HG03442 (cell line): ENCODE data around the gene SLC6A8.

Experiments
- ATAC-seq: cut with Tn5 transposase; IDR thresholded peaks from one replicate; pipeline ENCODE4 v1.9.1; 2021; ENCODE audit warnings: mild to moderate bottlenecking, moderate library complexity; ENCODE audit not compliant: unreplicated experiment

The SLC6A8 gene

GRCh38 chrX:153687121-153688039 lies at the start of gene SLC6A8:
Gene SLC6A8 (plus strand): TSS chrX:153687926. CDS start chrX:153688575, 649 bp downstream.
- ATAC-seq, result no peak

- ATAC-seq, result no peak
Measured at GRCh38 chrX:153638041-153638371, 49.7 kb upstream of the SLC6A8 start.

GRCh38 chrX:153638436-153639176 lies 49.1 kb upstream of the SLC6A8 start:
- ATAC-seq, result no peak

DNA sequence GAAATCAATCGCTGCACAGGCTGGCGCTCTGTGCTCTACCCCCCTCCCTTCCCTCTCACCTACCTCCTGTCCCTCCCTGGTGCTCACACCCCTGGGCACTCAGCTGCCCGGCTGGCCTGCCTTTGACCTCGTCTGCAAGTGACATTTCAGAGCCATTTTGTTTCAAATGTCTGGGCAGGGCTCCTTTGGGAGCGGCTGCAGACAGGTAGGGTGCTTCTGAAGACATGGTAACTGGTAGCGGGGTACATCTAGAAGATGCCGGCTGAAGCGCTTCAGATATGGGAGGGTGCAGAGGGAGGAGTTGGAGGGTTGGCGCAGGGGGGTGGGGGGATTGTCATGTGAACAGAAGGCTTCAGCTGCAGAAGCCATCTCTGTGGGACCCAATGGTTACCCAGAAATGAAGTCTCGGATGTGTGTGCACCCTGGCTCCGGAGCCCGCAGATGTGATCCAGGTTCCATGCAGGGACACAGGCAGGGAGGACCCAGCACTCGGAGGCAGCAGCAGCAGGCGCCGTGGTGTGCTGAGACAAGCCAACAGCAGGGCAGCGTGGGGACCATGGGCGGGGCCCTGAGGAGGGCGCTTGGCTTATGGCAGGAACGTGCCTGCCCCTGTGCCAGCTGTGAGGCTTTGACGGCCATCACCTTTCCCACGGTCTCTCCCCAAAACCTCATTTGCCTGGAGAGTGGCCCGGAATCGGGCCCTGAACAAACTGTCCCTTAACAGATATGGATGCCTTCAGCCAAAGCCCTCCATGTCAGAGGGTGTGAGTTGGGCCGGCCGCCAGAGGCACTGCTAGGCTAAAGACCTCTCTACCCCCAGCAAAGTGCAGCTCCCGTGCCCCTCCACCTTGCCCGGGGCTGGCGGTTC lies 48.3 kb upstream of the SLC6A8 start:
- ATAC-seq, result no peak

DNA sequence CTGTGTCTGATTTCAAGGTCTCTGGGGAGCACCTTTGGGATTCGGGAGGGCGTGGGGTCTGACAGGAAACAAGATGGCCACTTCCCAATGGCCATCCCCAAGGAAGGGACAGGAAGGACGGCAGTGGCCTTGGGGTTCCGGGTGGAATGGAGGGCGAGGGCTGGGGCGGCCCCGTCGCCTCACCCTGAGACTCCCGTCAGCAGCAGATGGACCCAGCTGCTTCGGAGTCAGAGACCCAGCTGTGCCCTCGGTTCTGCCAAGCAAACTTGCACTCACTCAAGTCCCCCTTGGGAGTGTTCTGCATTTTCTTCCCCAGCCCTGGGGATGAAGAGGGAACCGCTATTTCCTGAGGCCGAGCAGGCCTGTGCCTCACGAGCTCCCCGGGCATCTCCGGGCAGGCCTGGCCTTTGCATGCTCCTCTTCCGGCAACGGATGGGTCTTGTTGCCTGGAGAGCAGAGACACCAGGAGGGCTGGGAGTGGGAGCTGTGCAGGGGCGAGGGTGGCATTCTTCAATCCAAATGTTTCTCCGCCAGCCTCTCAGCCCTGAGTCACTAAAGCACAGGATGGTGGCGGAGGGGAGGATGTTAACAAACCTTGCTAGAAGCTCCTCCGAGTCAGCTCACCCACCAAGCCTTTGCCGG lies 47.6 kb upstream of the SLC6A8 start:
- no peak for ATAC-seq

DNA sequence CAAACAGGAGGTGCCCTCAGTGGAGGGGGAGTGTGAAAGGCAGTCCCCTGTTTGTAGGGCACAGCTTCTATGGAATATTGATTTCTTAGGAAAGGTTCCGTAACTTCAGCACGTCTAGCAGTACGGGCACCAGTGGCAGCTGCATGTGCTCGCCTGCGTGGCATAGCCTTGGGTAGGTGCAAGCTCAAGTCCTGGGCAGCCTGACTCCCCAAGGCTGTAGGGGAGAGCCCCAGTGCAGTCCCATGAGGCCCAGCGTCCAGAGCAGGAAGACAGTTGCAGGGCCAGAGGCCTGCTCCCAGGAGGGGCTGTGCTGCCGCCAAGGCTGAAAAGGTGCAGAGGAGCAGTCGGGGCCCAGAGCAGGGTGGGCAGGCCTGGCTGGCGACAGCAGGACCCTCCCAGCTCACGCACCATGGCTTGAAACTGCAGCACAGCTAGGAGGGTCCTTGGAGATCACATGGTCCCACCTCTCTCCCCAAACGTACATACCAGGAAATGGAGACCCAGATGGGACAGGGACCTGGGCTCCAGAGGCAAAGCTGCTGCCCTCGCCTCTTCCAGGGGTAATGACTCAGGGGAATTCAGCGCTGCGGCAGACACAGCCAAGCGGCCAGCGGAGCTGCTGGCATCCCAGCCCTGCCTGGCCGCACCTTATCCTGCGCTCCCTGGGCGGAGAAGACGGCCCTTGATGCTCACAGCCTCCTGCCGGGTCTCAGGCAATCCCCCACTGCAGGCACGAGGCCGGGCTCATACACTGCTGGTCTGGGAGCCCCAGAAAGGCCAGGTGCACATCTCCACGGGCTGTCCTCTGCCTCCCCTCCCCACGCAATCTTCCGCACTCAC lies 46.8 kb upstream of the SLC6A8 start:
- ATAC-seq, result no peak

GRCh38 chrX:153641627-153642026 lies 46.1 kb upstream of the SLC6A8 start:
- ATAC-seq, result no peak

- no peak for ATAC-seq
Measured at GRCh38 chrX:153642051-153642654, 45.6 kb upstream of the SLC6A8 start.

- no peak for ATAC-seq
Measured at GRCh38 chrX:153642655-153643430, 44.9 kb upstream of the SLC6A8 start.

- no peak for ATAC-seq
Measured at GRCh38 chrX:153643431-153644351, 44.0 kb upstream of the SLC6A8 start.

GRCh38 chrX:153644356-153645125 lies 43.2 kb upstream of the SLC6A8 start:
- ATAC-seq, result no peak

DNA sequence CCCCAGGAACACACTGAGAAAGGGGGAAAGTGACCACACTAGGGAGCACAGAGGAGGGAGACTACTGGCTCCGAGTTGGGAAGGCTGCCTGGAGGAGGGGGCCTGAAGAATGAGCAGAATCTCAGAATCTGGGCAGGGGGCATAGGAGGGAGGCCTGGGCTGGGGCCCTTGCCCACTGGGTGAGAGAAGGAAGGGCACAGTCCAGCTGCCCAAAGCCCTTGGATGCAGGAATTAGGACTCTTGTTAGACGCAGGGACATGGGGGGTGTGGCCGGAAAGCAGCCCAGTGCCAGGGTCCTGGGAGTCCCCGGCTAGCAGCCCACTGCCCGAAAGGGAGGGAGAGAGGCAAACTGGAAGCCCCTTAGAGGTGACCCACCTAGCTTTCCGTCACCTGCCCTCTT lies 42.6 kb upstream of the SLC6A8 start:
- ATAC-seq, result no peak

GRCh38 chrX:153645921-153646488 lies 41.7 kb upstream of the SLC6A8 start:
- ATAC-seq, result no peak

DNA sequence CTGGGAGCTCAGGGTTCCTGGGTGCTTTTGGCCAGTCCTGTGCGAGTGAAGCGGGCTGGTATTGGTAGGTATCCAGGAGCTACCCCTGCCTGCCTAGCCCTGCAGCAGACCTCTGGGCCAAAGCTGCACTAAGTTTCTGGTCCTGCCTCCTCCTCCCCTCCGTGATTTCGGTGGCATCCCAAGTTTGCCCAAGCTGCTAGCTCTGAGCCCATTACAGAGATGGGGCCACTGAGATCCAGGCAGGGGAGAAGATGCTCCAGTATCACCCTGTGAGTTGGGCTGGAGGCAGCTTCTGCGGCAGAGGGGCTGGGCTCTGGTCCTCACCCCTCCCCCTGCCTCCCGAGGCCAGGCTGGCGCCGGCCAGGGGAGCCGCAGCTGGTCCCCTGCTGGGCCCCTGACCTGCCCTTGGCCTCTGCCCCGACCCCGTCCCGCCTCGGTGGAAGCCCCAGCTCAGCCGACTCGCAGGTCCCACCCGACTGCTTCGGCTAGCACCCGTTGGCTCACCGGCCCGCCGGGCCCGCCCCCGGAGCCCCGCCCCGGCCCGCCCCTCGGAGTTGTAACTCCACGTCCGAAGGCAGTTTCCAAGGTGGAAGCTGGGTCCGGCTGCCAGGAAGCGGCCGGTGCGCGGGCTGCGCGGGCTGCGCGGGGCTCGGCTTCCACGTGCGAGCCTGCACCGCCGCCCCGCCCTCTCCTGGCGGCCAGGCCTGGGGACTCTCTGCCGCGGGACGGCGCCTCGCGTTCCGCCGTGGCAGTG lies 40.9 kb upstream of the SLC6A8 start, which contains the start of gene DUSP9:
Gene DUSP9, plus strand, starts transcription at position 584 of the 754 bp plus-strand sequence. CDS start 751 bp downstream, outside the sequence.
- no peak for ATAC-seq
